Right lobe of liver (tissue), 4 donors: ENCODE data around the gene TUBB8B.
"Not testable (repeated sequence)": the region's sequence is repeated elsewhere in the genome, so short reads cannot be mapped to it uniquely, and the experiment has no call there.

Source experiments
- POLR2A ChIP-seq: fragments of 450-650 bp; IDR thresholded peaks from one replicate; pipeline ENCODE4 v1.6.1; 2017; ENCODE audit warnings: antibody characterized with exemption, mild to moderate bottlenecking
- TF ChIP-seq, protein P1 (sequence below), 4 donors: fragments of 200-600 bp in 3 of 4; fragments of 450-650 bp in 1 of 4; IDR thresholded peaks; one replicate each; pipeline versions ENCODE4 v1.5.1 to v1.8.0; 2016 to 2022; ENCODE audit warnings: antibody characterized with exemption in 4 of 4, mild to moderate bottlenecking in 2 of 4
- donor health status: DM: no; HTN: no; CAD: no.
- donor health status: DM: no; HTN: no; CAD: no.
- donor health status: DM: no; HTN: yes; CAD: no.

DNA sequence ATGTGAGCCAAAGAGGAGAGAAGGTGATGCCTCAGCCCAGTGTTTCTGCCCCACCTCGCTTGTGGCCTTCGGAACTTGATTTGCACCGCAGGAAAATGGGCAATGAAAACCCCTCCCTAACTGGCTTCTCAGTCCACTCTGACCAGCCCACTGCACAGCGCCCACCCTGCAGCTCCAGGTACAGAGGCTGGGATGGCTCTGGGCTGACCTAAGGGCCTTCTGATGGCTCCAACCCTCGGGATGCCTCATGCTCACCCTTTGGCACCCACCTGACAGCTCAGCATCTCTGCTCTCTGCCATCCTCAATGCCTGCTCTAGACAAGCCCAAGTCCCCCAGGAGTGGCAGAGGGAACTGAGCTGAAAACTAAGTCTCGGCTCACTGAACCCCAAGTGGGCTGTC lies 36.2 kb downstream of the TUBB8B start:
- TF ChIP-seq, protein P1, sequence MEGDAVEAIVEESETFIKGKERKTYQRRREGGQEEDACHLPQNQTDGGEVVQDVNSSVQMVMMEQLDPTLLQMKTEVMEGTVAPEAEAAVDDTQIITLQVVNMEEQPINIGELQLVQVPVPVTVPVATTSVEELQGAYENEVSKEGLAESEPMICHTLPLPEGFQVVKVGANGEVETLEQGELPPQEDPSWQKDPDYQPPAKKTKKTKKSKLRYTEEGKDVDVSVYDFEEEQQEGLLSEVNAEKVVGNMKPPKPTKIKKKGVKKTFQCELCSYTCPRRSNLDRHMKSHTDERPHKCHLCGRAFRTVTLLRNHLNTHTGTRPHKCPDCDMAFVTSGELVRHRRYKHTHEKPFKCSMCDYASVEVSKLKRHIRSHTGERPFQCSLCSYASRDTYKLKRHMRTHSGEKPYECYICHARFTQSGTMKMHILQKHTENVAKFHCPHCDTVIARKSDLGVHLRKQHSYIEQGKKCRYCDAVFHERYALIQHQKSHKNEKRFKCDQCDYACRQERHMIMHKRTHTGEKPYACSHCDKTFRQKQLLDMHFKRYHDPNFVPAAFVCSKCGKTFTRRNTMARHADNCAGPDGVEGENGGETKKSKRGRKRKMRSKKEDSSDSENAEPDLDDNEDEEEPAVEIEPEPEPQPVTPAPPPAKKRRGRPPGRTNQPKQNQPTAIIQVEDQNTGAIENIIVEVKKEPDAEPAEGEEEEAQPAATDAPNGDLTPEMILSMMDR (IDR thresholded peaks at IDR 0.05) = not testable (repeated sequence)
- TF ChIP-seq POLR2A = not testable (repeated sequence)
